HG02938 (cell line): ENCODE results near the gene PARP15.

Experiments
- ATAC-seq: cut with Tn5 transposase; IDR thresholded peaks from one replicate; pipeline ENCODE4 v1.9.1; 2021; ENCODE audit warnings: mild to moderate bottlenecking, moderate library complexity; ENCODE audit not compliant: unreplicated experiment

The PARP15 gene

DNA sequence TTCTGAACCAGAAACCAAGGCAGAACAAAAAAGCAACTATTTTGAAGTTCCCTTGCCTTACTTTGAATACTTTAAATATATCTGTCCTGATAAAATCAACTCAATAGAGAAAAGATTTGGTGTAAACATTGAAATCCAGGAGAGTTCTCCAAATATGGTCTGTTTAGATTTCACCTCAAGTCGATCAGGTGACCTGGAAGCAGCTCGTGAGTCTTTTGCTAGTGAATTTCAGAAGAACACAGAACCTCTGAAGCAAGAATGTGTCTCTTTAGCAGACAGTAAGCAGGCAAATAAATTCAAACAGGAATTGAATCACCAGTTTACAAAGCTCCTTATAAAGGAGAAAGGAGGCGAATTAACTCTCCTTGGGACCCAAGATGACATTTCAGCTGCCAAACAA is 8.7 kb upstream of the PARP15 start:
- ATAC-seq, result no peak

DNA sequence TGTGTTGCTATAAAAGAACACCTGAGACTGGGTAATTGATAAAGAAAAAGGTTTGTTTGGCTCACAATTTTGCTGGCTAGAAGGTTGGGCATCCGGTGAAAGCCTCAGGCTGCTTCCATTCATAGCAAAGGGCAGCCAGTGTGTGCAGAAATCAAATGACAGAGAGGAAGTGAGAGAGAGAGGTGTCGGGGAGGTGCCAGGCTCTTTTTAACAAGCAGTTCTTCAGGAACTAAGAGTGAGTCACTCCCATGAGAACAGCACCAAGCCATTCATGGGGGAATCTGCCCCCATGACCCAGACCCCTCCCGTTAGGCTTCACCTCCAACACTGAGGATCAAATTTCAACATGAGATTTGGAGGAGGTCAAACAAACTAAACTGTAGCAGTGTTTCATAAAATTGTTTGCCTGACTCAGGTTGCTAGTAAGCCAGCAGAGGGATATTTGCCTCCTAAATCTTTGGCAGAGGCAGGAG is 4.5 kb upstream of the PARP15 start:
- no peak for ATAC-seq

DNA sequence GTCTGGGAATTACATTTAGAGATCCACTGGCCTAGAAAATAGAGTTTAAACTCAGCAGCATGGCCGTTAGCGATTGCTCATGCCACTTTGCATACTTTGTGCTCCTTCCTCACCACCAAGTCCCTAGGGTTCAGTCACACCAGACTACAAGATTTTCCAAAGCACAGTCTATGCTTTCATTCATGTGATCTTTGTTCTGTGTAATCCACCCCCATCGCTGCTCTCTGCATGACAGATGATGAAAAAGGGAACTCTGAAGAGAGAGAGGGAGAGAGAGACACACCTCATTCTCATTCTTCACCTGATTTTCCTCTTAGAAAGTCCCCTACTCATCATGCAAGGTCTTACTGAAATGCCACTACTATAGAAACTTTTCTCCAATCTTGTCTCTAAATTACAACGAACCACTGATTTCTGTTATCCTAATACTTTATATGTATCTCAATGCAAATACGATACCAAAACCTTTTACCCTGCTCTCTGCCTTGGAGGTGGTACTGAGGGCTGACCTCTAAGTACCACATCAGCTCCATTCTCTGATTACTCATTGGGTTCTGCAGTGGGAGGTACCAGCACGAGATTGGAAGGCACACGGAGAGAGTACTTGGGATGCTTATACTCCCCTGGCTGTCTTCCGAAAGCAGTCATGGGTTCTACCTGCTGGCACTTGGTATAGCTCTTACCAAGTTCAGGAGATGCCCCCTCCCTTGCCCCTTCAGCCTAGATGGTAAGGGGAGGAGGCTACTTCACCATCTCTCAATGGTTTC is 1.1 kb upstream of the PARP15 start:
- peak; percentile 81 for ATAC-seq

- no peak for ATAC-seq
Observed at GRCh38 chr3:122578069-122578740, 755 bp downstream of the PARP15 start.

- ATAC-seq, result no peak
Observed at GRCh38 chr3:122580470-122580869, 3.0 kb downstream of the PARP15 start.

DNA sequence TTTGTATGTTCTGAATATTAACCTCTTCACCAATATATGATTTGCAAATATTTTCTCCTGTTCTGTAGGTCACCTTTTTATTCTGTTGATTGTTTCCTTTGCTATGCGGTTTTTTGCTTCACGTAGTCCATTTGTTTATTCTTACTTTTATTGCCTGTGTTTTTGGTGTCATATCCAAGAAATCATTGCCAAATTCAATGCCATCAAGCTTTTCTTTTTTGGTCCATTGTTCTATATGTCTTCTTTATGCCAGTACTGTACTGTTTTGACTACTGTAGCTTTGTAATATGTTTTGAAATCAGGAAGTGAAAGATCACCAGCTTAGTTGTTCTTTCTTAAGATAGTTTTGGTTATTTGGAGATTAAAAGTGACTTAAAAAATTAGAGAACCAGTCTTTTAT is 4.2 kb downstream of the PARP15 start:
- no peak for ATAC-seq

DNA sequence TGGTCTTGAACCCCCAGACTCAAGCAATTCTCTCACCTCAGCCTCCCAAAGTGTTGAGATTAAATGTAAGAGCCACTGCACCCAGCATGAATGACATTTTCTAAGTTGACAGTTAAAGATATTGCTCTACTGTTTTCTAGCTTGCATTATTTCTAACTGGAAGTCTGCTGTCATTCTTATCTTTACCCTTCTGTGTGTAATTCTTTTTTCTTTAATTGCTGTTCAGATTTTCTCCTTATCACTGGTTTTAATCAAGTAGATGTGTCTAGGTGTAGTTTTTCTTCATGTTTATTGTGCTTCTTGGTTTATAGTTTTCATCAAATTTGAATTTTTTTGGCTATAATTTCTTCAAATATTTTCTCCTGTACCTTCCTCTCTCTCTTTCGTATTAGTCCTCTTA is 4.9 kb downstream of the PARP15 start:
- ATAC-seq, result no peak

- no peak for ATAC-seq
Observed at GRCh38 chr3:122586098-122586497, 8.6 kb downstream of the PARP15 start.

- no peak for ATAC-seq
Observed at GRCh38 chr3:122586773-122587485, 9.5 kb downstream of the PARP15 start.

- no peak for ATAC-seq
Observed at GRCh38 chr3:122587572-122587971, 10.1 kb downstream of the PARP15 start.

DNA sequence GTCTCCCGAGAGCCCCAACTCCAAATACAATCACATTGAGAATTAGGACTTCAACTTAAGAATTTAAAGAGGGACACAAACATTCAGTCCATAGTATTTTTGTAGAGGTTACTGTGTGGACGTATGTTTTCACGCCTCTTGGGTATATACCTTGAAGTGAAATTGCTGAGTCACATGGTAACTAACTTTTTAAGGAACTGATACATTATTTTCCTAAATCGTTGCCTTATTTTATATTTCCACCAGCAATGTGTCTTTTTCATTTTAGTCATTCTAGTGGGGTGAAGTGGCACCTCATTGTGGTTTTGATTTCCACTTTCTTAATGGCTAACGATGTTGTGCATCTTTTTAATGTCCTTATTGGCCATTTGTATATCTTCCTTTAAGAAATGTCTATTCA is 11.8 kb downstream of the PARP15 start:
- ATAC-seq, result peak; percentile 87

- ATAC-seq, result no peak
Observed at GRCh38 chr3:122590610-122591009, 13.2 kb downstream of the PARP15 start.

DNA sequence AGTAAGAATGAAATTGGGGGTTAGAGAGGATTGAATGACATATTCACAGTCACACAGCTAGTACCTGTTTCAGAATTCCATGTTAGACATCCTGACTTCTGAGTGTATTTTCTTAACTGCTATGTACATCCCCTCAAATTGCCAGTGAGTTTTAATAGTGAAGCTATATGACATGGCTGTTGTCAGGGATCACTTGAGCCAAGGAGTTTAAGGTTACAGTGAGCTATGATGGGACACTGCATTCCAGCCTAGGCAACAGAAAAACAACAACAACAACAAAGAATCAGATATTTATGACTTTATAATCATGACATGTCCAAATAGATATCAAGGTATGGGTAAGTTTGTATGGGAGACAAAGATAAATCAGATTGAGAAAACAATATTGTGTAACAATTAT is 16.6 kb downstream of the PARP15 start:
- ATAC-seq, result no peak

DNA sequence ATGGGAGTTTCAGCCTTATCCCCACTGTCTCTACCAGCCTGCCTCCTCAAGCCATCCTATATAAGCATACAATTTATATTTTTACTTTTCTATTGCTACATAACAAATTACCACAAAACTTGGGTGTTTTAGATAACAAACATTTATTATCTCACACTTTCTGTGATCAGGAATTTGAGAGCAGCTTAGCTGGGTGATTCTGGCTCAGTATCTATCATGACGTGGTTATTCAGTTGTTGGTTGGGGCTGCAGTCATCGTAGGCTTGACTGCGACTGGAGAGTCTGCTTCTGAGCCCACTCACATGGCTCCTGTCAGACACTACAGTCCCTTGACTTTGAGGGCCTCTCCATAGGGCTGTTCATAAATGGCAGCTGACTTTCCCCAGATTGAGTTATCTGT is 20.7 kb downstream of the PARP15 start:
- no peak for ATAC-seq

GRCh38 chr3:122598556-122598955 is 21.1 kb downstream of the PARP15 start:
- no peak for ATAC-seq

GRCh38 chr3:122602011-122602710 is 24.7 kb downstream of the PARP15 start:
- no peak for ATAC-seq

DNA sequence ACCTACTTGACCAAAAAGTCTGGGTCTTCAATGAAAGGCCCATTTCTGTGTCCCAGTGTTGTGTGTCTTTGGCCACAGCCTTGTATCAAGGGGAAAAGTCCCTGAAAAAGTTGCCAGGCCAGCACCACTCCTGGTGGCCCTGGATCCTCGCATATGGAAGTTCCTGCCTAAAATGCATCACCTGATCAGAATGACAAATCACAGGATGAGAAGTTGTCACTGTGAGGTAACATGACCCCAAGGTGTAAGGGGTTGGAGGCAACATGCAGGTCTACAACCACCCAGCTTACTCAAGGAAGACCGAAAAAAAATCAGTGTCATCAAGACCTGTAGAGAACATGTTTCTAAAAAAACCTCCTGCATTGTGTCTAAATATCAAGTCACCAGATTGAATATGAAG is 25.6 kb downstream of the PARP15 start:
- ATAC-seq, result no peak

- no peak for ATAC-seq
Observed at GRCh38 chr3:122606330-122606729, 28.9 kb downstream of the PARP15 start.

- no peak for ATAC-seq
Observed at GRCh38 chr3:122608916-122609315, 31.5 kb downstream of the PARP15 start.

GRCh38 chr3:122609798-122610559 is 32.5 kb downstream of the PARP15 start:
- peak; percentile 90 for ATAC-seq
